ENCODE data around the gene MRPL45. TPM values are rescaled to one million over a fixed set of nuclear protein-coding genes. Genes with fewer than 3 reads are reported as not detected.

The MRPL45 gene
- total RNA-seq, 1 donor from 2014 or later = 7.5 TPM

DNA sequence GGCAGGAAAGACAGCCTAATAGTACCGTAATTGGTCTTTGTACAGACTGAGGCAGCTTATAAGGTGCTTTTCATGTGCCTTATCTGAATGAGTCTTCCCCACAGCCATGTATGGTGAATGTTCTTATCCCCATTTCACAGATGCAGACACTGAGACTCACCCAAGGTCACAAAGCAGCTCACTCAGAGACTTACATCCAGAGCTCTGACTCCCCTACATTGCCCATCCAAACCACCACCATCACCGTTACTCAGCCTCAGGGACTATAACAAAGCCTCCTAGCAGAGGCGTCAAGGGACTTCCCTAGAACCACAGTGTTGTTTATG, 47.4 kb downstream of the MRPL45 start:
- no peak for DNase-seq (ENCODE audit: low spot score)

DNA sequence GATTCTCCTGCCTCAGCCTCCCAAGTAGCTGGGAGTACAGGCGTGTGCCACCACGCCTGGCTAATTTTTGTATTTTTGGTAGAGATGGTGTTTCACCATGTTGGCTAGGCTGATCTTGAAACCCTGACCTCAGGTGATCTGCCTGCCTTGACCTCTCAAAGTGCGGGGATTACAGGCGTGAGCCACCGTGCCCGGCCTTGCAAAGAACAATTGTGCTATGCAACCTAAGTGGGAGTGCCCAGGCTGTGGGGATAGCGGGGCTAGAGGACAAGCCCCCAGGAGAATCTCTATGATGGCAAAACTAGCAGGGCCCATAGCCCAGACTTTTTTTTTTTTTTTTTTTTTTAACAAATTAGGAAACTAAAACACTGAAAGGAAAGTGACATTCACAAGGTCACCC, 48.8 kb downstream of the MRPL45 start:
- no peak for DNase-seq (ENCODE audit: low spot score)

GRCh38 chr17:38349097-38349730, 52.2 kb downstream of the MRPL45 start:
- peak; percentile 92 for DNase-seq (ENCODE audit: low spot score)

GRCh38 chr17:38350035-38350434, 53.1 kb downstream of the MRPL45 start:
- DNase-seq (ENCODE audit: low spot score) = no peak

DNA sequence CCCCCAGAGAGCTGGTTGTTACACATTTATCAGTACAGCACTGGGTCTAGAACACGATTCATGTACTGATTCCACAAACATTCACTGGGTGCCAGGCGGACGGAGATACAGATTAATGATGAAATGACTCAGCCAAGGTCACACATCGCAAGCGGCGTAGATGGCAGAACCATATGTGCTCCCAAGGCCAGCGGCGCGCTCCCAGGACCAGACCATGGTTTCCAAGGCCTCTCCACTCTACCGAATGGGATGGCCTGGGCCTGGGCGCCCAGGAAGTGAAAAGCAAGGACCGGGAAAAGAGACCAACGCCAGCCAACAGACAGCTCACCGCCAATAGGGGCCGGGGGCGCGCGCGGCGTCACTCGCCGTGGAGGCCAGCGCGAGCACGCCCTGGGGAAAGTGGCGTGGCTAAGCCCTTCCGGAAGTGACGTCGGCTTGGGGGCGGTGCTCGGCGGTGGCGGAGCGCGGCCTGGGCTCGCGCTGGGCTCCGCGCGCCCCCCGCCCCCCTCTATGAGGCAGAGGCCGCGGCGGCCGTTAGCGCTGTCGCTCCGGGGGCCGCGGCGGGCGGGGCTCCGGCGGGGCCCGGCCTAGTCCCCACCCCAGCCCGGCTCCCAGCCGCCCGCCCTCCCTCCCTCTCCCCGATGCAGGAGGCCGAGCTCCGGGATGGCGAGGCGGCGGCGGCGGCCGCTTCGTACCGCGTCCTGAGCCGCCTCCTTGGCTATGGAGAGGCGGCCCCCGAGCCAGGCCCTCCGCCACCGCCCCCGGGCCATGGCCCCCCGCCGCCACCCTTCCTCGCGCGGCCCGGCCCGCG, 54.6 kb downstream of the MRPL45 start, which contains the start of gene SOCS7:
SOCS7 (plus strand) TSS at position 433 of the 811 bp plus-strand sequence; CDS start at position 642, 209 bp downstream.
- DNase-seq (ENCODE audit: low spot score) = peak; percentile 95

GRCh38 chr17:38352245-38353085, 55.5 kb downstream of the MRPL45 start:
- DNase-seq (ENCODE audit: low spot score) = peak; percentile 35

GRCh38 chr17:38353086-38353604, 56.2 kb downstream of the MRPL45 start:
- no peak for DNase-seq (ENCODE audit: low spot score)

- no peak for DNase-seq (ENCODE audit: low spot score)
Measured at GRCh38 chr17:38353668-38354067, 56.7 kb downstream of the MRPL45 start.

DNA sequence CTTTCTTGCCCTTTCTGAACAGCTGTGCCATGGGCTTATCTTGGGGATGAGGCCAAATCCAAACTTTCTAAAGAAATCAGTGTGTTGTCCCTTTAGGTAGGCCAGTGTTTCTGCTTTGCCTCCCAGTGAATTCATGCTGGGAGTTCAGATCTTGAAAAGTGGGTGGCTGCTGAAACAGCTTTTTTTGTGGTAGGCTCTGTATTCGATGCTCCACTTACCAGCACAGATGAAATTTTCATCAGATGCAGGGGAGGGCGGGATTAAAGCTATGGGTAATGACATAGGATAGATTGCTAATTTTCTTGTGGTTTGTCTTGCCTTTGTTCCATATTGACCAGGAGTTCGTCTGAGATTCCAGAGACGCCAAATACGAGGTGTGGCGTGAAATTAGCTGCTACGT, 57.5 kb downstream of the MRPL45 start:
- no peak for DNase-seq (ENCODE audit: low spot score)

DNA sequence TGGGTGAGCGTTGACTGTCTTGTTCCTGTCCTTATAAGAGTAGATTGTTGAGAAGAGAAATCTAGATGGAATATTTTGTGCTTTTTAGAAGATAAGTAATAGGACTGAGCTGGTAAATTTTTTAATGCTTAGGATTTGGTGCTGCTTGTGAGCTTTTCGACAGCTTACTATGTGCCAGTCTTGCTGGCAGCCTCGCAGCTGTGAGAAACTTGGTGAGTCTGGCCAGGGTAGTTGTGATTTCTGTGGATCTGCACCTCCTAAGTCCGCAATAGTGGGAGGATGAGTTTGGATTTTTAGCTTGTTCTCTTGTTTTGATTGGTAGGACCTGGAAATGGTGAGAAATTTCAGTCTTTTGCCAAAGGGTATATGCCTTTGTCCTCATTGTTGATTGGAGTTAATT, 58.3 kb downstream of the MRPL45 start:
- no peak for DNase-seq (ENCODE audit: low spot score)

DNA sequence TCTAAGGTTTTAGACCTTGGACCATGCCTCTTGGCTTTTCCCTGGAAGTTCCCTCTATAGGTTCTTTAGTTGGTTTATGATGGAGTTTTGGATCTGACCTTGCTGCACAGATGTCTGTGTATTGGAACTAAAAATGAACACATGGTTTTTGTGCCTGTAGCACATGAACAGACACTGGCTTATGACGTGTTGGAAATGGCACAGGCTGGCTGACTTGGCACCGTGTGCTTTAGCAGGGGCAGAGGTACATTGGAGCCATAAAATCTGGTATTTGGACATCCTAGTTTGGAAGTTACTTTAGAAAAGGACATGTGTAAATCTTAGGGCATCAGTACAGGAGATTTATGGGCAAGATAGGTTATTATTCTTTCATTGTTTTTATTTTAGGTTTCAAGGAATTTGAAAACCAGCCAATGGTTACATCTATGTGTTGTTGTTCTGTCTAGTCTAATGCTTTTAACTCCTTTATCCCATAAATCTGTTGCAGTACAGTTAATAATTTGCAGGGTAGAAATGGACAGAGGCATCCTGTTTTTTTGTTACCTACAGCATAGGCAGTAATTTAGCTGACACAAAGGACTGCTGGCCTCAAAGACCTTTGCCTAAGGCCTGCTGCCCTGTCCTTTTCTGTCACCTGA, 60.6 kb downstream of the MRPL45 start:
- no peak for DNase-seq (ENCODE audit: low spot score)

- DNase-seq (ENCODE audit: low spot score) = no peak
Measured at GRCh38 chr17:38358586-38359513, 61.9 kb downstream of the MRPL45 start.

- DNase-seq (ENCODE audit: low spot score) = peak; percentile 38
Measured at GRCh38 chr17:38361694-38362465, 64.9 kb downstream of the MRPL45 start.

GRCh38 chr17:38363016-38363415, 66.0 kb downstream of the MRPL45 start:
- DNase-seq (ENCODE audit: low spot score) = no peak

DNA sequence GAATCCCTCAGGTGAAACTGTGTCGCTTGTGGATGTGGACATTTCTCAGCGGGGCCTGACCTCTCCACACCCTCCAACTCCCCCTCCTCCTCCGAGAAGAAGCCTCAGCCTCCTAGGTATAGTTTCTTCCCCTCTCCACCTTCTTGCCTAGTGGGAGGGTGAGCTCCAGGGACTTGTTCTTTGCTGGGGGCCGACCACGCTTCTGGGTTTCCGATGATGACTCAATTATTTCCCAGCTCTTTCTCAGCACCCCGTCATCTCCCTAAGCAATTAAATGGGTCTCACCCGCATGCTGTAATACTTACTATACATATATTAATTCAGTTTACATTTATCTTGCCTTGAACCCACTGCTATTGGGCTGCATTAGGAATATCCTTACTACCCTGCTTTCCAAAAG, 67.8 kb downstream of the MRPL45 start:
- no peak for DNase-seq (ENCODE audit: low spot score)

GRCh38 chr17:38369124-38369886, 72.3 kb downstream of the MRPL45 start:
- DNase-seq (ENCODE audit: low spot score) = no peak

Measured in umbilical cord (tissue), 2 donors.